ENCODE measurements around the gene KCNJ5.

Gene KCNJ5

DNA sequence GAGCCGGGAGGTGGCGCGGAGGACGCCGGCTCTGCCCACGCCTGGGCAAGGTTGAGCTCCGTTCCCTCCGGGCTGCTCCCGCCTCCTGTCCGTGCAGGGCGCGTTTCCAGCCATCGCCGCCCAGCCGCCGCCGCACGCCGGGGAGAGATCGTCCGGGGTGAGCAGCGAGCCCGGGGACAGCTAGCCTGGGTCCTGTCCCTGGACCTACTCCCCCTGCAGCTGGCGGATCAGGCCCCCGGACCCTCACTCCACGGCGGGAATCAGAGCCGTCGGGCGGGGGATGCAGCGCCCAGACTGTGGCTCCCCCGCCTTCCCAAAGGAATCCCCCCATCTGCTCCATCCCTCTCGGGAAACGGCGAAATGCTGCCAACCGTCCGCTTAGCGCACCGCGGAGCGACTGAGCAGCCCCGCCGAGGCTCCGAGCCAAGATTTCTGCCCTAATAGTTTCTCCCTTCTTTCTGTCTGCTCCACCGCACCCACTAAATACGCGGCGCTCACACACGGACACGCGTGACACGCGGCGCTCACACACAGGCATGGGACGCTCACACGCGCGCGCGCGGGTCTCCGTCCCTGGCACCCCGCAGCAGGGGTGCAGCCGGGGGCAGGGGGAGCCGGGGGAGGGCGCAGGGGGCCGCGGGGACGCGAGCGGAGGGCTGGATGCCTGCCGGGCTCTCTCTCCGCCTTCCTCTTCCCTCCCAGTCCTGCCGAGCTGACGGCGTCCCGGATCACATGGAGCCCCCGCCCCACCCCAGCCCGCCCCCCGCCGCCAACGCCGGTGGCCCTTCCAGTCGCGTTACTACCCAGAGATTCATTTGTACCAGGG, at the start of gene KCNJ5:
TSS of gene KCNJ5 (plus strand) at position 814 of the 826 bp plus-strand sequence. CDS start 19,918 bp downstream, outside the sequence.
- TF ChIP-seq, protein P1, sequence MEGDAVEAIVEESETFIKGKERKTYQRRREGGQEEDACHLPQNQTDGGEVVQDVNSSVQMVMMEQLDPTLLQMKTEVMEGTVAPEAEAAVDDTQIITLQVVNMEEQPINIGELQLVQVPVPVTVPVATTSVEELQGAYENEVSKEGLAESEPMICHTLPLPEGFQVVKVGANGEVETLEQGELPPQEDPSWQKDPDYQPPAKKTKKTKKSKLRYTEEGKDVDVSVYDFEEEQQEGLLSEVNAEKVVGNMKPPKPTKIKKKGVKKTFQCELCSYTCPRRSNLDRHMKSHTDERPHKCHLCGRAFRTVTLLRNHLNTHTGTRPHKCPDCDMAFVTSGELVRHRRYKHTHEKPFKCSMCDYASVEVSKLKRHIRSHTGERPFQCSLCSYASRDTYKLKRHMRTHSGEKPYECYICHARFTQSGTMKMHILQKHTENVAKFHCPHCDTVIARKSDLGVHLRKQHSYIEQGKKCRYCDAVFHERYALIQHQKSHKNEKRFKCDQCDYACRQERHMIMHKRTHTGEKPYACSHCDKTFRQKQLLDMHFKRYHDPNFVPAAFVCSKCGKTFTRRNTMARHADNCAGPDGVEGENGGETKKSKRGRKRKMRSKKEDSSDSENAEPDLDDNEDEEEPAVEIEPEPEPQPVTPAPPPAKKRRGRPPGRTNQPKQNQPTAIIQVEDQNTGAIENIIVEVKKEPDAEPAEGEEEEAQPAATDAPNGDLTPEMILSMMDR (IDR thresholded peaks at IDR 0.05; ENCODE audit: control insufficient read depth, extremely low read depth, insufficient read depth): no peak
- no peak for DNase-seq (ENCODE audit: low read depth)
- peak within 1 kb of the TSS; percentile 47 for H3K4me3 ChIP-seq (ENCODE audit: low read depth, low read length)

DNA sequence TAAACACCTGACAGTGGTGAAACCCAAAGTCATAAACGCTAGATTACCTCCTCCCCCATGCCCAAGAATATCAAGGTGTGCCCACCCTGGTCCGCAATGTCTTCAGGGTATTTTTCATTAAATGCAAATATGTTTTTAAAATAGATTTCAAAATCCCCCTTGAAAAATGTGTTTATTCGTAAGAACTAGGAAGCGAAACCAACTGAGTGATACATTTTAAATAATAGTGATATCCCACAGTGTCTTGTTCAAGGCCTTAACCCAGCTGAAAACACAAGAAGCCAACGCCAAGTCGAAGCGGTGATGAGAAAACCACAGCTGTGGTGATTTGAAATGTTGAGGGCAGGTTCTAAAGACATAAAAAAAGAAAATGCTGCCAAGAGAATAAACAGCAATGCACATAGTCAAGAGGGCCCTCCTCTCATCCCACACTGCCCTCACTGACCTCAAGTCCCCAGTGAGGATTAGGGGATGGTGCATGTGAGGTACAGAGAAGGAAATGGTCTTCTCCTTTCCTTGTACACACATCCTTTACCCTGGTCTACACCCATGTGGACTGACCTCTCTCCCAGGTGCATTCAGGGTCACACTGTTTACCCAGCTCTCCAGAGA, 49.6 kb upstream of the KCNJ5 start:
- no peak overlapping the region for H3K4me3 ChIP-seq (ENCODE audit: low read depth, low read length)
- no peak for DNase-seq (ENCODE audit: low read depth)
- TF ChIP-seq, protein P1 (IDR thresholded peaks at IDR 0.05; ENCODE audit: control insufficient read depth, extremely low read depth, insufficient read depth): no peak

DNA sequence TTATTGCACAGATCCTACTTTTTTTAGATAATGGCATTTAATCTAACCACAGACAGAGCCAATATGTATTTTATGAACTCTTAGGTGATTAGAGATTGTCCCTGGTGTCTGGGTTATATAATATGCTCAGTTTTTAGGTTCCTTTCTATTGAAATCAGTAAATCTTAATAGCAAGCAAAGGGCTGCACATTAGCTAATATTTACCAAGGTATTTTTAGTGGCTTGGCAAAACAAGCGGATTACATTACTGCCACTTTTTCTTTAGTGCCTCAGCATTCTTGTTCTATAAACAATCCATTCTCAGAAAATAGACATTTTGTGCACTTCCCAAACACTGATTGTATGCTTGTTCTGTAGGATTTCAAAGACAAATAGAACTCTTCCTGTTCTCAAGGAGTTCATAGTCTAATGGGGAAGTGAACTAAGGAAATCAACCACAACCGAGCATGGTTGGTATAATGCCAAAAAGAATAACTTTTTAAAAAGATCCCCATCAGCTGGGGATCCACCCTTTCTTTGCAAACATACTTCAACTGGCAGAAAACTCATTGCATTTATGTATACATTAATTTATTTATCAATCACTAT, 47.9 kb upstream of the KCNJ5 start:
- TF ChIP-seq, protein P1 (IDR thresholded peaks at IDR 0.05; ENCODE audit: control insufficient read depth, extremely low read depth, insufficient read depth): no peak
- H3K4me3 ChIP-seq (ENCODE audit: low read depth, low read length): no peak overlapping the region
- DNase-seq (ENCODE audit: low read depth): no peak

DNA sequence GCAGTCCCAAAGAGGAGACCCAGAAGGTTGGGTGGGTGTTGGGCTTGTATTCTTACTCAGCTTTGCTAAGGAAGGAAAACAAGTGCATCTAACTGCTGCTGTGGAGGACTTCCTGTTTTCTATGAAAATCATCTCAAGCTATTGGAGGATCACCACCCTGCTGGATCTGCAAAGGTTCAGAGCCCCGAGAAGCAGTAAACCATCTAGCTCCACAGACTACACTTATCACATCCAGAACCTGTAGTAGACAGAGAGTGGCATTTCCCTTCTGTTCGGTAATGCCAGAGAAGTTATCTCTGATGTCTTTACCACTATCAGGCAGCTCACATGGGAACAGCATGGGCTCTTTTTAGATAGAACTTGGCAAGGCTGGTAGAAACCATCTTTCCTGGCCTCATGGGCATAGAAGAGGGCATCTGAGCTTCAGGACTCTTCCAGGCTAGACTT, 45.8 kb upstream of the KCNJ5 start:
- no peak overlapping the region for H3K4me3 ChIP-seq (ENCODE audit: low read depth, low read length)
- TF ChIP-seq, protein P1 (IDR thresholded peaks at IDR 0.05; ENCODE audit: control insufficient read depth, extremely low read depth, insufficient read depth): no peak
- DNase-seq (ENCODE audit: low read depth): no peak

DNA sequence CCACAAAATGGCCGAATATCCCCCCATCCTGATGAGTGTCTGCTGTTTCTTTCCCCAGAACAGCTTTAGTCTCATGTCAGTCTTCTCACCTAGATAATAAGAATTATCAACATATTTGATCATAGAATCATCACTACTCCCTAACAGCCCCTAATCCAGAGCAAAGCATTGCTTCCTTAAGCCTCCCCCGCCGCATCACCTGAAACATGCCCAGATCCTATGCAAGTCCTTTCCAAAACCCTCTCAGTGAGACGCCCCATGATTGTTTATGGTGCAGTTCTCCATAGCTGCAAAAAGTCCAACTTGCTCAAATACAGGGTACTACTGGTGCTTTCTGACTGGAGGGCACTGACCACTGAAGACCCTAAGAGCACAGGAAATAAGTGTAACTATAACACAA, 44.2 kb upstream of the KCNJ5 start:
- no peak overlapping the region for H3K4me3 ChIP-seq (ENCODE audit: low read depth, low read length)
- TF ChIP-seq, protein P1 (IDR thresholded peaks at IDR 0.05; ENCODE audit: control insufficient read depth, extremely low read depth, insufficient read depth): no peak
- no peak for DNase-seq (ENCODE audit: low read depth)

DNA sequence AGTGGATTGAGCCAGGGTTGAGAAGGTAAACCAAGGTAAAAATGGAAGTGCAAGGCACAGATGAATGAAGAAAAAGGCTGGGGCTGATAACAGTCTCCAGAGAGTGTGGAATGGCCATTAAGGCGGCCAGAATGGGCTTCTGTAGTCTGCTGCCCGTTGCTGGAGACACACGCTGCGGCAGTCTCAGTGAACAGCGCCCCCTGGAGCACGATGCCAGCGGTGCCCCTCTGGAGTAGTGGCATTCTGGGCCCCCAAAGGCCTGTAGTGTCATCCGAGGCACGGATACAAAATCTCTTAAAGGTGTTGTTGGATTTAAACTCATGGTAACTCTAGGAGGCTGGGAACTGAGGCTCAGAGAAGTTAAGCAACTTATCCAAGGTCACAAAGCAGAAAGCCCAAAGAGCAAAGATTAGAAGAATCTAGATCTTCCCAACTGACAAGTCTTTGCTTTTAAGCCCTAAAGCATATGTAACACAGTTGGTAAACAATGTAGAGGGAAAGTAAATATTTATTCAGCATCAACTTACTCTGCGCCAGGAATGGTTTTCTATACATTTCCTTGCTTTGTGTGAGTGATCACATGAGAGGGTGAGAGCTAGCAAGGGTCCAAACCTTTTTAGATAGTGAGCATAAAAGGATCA, 42.2 kb upstream of the KCNJ5 start:
- TF ChIP-seq, protein P1 (IDR thresholded peaks at IDR 0.05; ENCODE audit: control insufficient read depth, extremely low read depth, insufficient read depth): peak; percentile 25; the same call in 1 of the 2 replicates
- no peak overlapping the region for H3K4me3 ChIP-seq (ENCODE audit: low read depth, low read length)
- peak; percentile 31 for DNase-seq (ENCODE audit: low read depth)
